Right lobe of liver (tissue), 6 donors: ENCODE measurements around the gene REXO1. TPM values are rescaled to one million over a fixed set of nuclear protein-coding genes. Genes with fewer than 3 reads are reported as not detected.

Experiments used
- ATAC-seq, 4 donors: fragments of 200-7000 bp; cut with Tn5 transposase; one replicate each; pipeline ENCODE4 v1.9.1; 2020; ENCODE audit warnings: mild to moderate bottlenecking in 4 of 4, moderate library complexity in 4 of 4
- DNase-seq, 3 donors: peaks; one replicate each; pipeline ENCODE4 v3.0.0-alpha.2; 2020
- H3K27ac ChIP-seq, 3 donors: fragments of 200-600 bp; one replicate each; pipeline ENCODE4 v1.8.0; 2022
- H3K27me3 ChIP-seq, 2 donors: fragments of 200-600 bp; one replicate each; pipeline ENCODE4 v1.8.0; 2022
- H3K36me3 ChIP-seq, 4 donors: fragments of 200-600 bp; sonication (generic) in 1 of 4; one replicate each; pipeline versions ENCODE4 v1.5.1 to v1.8.0; 2017 to 2022; ENCODE audit warnings: control low read depth in 1 of 4
- H3K4me1 ChIP-seq, 4 donors: fragments of 200-600 bp; sonication (generic) in 1 of 4; one replicate each; pipeline versions ENCODE4 v1.5.1 to v1.8.0; 2017 to 2022; ENCODE audit warnings: control low read depth in 1 of 4
- H3K4me3 ChIP-seq, 3 donors: fragments of 200-600 bp; one replicate each; pipeline ENCODE4 v1.8.0; 2022
- H3K9me3 ChIP-seq, 4 donors: fragments of 200-600 bp; sonication (generic) in 1 of 4; one replicate each; pipeline versions ENCODE4 v1.5.1 to v1.8.0; 2017 to 2022; ENCODE audit warnings: control low read depth in 1 of 4
- CTCF ChIP-seq, 4 donors: fragments of 200-600 bp in 3 of 4; fragments of 450-650 bp in 1 of 4; IDR thresholded peaks; one replicate each; pipeline versions ENCODE4 v1.5.1 to v1.8.0; 2016 to 2022; ENCODE audit warnings: antibody characterized with exemption in 4 of 4, mild to moderate bottlenecking in 2 of 4
- POLR2A ChIP-seq: fragments of 450-650 bp; IDR thresholded peaks from one replicate; pipeline ENCODE4 v1.6.1; 2017; ENCODE audit warnings: antibody characterized with exemption, mild to moderate bottlenecking
- WGBS: methylation state at CpG from one replicate; pipeline ENCODE4 v1.1.6; 2018; ENCODE audit warnings: low coverage, low lambda C conversion rate; ENCODE audit not compliant: insufficient coverage; ENCODE audit errors: missing lambda C conversion rate; 5-methylcytosine and 5-hydroxymethylcytosine counted together
- intact Hi-C, 2 donors: fragments of 100-400 bp; cut with DNase I; formaldehyde crosslinking; loops; one replicate each; pipeline versions ENCODE4 v1.11.2 to v1.14.1; 2022
- total RNA-seq, 6 experiments: library from RNA; depleted of rRNA in 2 of 6; stranded (reverse); fragments of >200 nt in 2 of 6; fragmentation: NEBNext Ultra II Directional in 3 of 6; extraction: Animal tissue kit (Norgen Biotek cat#: 25700) in 3 of 6; gene quantifications; one replicate each; pipeline versions ENCODE4 v1.1.0 to v1.2.4, GENCODE V29; 2016 to 2023
- donor health status: DM: no; HTN: yes; CAD: no.
- donor health status: DM: no; HTN: no; CAD: no.
- donor health status: DM: no; HTN: no; CAD: no.
- donor health status: DM: no; HTN: yes; CAD: no.
- donor health status: DM: no; HTN: yes; CAD: no.

REXO1 gene
- total RNA-seq, 6 experiments from 2014 or later: 8.0 to 17.7 (median 12.6) TPM

GRCh38 chr19:1847684-1848398, 442 bp downstream of the REXO1 start:
- H3K36me3 ChIP-seq: no peaks in the 10 kb centered on the region
- no peaks in the 10 kb centered on the region for H3K27me3 ChIP-seq
- peak in 2 of 3 donors; percentile 60 to 67 for DNase-seq
- peaks cover 0 to 26% (median 11%) of the 10 kb centered on the region in 4 donors for H3K4me1 ChIP-seq
- H3K9me3 ChIP-seq: no peaks in the 10 kb centered on the region
- peak overlapping the region; percentile 100 for H3K27ac ChIP-seq
- 0% methylated on average over 15 of the region's 72 CpGs for WGBS
- TF ChIP-seq POLR2A (no peak), CTCF (IDR thresholded peaks at IDR 0.05) (no peak)
- H3K4me3 ChIP-seq: peak overlapping the region; percentile 98 to 100 (median 100)
- intact Hi-C loops: no loop called here
- peak in 3 of 4 donors; percentile 2 to 9 (median 4) for ATAC-seq

GRCh38 chr19:1847348-1847683, 967 bp downstream of the REXO1 start:
- 2% methylated on average over 12 of the region's 12 CpGs for WGBS
- intact Hi-C loops: no loop called here
- Histone ChIP-seq H3K9me3 (no peaks in the 10 kb centered on the region), H3K4me1 (peaks cover 0 to 25% (median 14%) of the 10 kb centered on the region in 4 donors), H3K27me3 (no peaks in the 10 kb centered on the region), H3K27ac (peak overlapping the region in 2 of 3 donors; percentile 100), H3K4me3 (peak overlapping the region; percentile 98 to 100 (median 100)), H3K36me3 (no peaks in the 10 kb centered on the region)
- no peak for DNase-seq
- TF ChIP-seq POLR2A (no peak), CTCF (IDR thresholded peaks at IDR 0.05) (no peak)
- no peak for ATAC-seq

- no peak for ATAC-seq
- 52% methylated on average over 13 of the region's 29 CpGs for WGBS
- Histone ChIP-seq H3K27ac (no peak overlapping the region), H3K27me3 (no peaks in the 10 kb centered on the region), H3K4me1 (peaks cover 0 to 28% (median 15%) of the 10 kb centered on the region in 4 donors), H3K36me3 (no peaks in the 10 kb centered on the region), H3K4me3 (peak overlapping the region; percentile 98 to 100 (median 100)), H3K9me3 (no peaks in the 10 kb centered on the region)
- TF ChIP-seq CTCF (IDR thresholded peaks at IDR 0.05) (no peak), POLR2A (no peak)
- peak in 2 of 3 donors; percentile 22 to 56 for DNase-seq
- intact Hi-C loops: no loop called here
These were observed 1.6 kb downstream of the REXO1 start for GRCh38 chr19:1846517-1847204.

GRCh38 chr19:1845642-1846041, 2.6 kb downstream of the REXO1 start:
- Histone ChIP-seq H3K4me1 (peaks cover 0 to 38% (median 19%) of the 10 kb centered on the region in 4 donors), H3K27ac (no peak overlapping the region), H3K4me3 (no peak overlapping the region), H3K27me3 (no peaks in the 10 kb centered on the region), H3K9me3 (no peaks in the 10 kb centered on the region), H3K36me3 (no peaks in the 10 kb centered on the region)
- TF ChIP-seq CTCF (IDR thresholded peaks at IDR 0.05) (no peak), POLR2A (no peak)
- DNase-seq (peak in 1 of 3 donors; percentile 55), ATAC-seq (no peak)
- intact Hi-C loops: no loop called here
- no CpG with 5 or more reads among the region's 11 CpGs for WGBS
